HG03439 (cell line): ENCODE results near the gene ARHGEF12.

ENCODE experiments used
- ATAC-seq: cut with Tn5 transposase; IDR thresholded peaks from one replicate; pipeline ENCODE4 v1.9.1; 2021; ENCODE audit warnings: mild to moderate bottlenecking, moderate library complexity; ENCODE audit not compliant: unreplicated experiment

The ARHGEF12 gene

GRCh38 chr11:120515186-120515723, 179.0 kb downstream of the ARHGEF12 start:
- ATAC-seq, result no peak

- no peak for ATAC-seq
Observed at GRCh38 chr11:120516461-120517389, 180.5 kb downstream of the ARHGEF12 start.

- ATAC-seq, result no peak
Observed at GRCh38 chr11:120517390-120517761, 181.2 kb downstream of the ARHGEF12 start.

GRCh38 chr11:120517801-120518291, 181.6 kb downstream of the ARHGEF12 start:
- ATAC-seq, result no peak

- ATAC-seq, result no peak
Observed at GRCh38 chr11:120518356-120518755, 182.1 kb downstream of the ARHGEF12 start.

- ATAC-seq, result no peak
Observed at GRCh38 chr11:120519474-120519873, 183.3 kb downstream of the ARHGEF12 start.

- no peak for ATAC-seq
Observed at GRCh38 chr11:120520091-120520822, 184.0 kb downstream of the ARHGEF12 start.

- no peak for ATAC-seq
Observed at GRCh38 chr11:120521176-120521575, 185.0 kb downstream of the ARHGEF12 start.

- ATAC-seq, result no peak
Observed at GRCh38 chr11:120522021-120522420, 185.8 kb downstream of the ARHGEF12 start.

GRCh38 chr11:120522736-120523135, 186.5 kb downstream of the ARHGEF12 start:
- ATAC-seq, result no peak

GRCh38 chr11:120523196-120523595, 187.0 kb downstream of the ARHGEF12 start:
- ATAC-seq, result no peak

- no peak for ATAC-seq
Observed at GRCh38 chr11:120524536-120525085, 188.4 kb downstream of the ARHGEF12 start.

- no peak for ATAC-seq
Observed at GRCh38 chr11:120525261-120526171, 189.3 kb downstream of the ARHGEF12 start.

- ATAC-seq, result no peak
Observed at GRCh38 chr11:120526241-120526640, 190.0 kb downstream of the ARHGEF12 start.

- ATAC-seq, result no peak
Observed at GRCh38 chr11:120527111-120527761, 191.0 kb downstream of the ARHGEF12 start.

- ATAC-seq, result no peak
Observed at GRCh38 chr11:120528749-120529148, 192.5 kb downstream of the ARHGEF12 start.

GRCh38 chr11:120529214-120529613, 193.0 kb downstream of the ARHGEF12 start:
- ATAC-seq, result no peak

- ATAC-seq, result no peak
Observed at GRCh38 chr11:120529911-120530310, 193.7 kb downstream of the ARHGEF12 start.

- ATAC-seq, result no peak
Observed at GRCh38 chr11:120532082-120532831, 196.0 kb downstream of the ARHGEF12 start.
